NB4 (cell line): ENCODE results near the gene RAB41.
"Not testable (repeated sequence)": the region's sequence is repeated elsewhere in the genome, so short reads cannot be mapped to it uniquely, and the experiment has no call there.

ENCODE experiments used
- MYC ChIP-seq: IDR thresholded peaks from 2 replicates; pipeline ENCODE4 v1.6.1; 2011; ENCODE audit warnings: low read depth, low read length
- TF ChIP-seq, protein P1 (sequence below): IDR thresholded peaks from one replicate; pipeline ENCODE4 v1.5.1; 2012; ENCODE audit warnings: low read depth, low read length

DNA sequence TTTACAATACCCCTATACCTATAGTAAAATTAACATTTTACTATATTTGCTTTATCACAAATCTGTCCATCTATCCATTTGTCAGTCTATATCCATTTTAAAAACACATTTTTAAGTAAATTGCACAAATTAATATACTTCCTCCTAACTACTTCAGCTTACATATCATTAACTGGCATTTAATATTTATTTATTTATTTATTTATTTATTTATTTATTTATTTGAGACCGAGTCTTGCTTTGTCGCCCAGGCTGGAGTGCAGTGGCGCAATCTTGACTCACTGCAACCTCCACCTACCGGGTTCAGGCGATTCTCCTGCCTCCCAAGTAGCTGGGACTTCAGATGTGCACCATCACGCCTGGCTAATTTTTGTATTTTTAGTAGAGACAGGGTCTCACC is 41.7 kb downstream of the RAB41 start:
- TF ChIP-seq, protein P1, sequence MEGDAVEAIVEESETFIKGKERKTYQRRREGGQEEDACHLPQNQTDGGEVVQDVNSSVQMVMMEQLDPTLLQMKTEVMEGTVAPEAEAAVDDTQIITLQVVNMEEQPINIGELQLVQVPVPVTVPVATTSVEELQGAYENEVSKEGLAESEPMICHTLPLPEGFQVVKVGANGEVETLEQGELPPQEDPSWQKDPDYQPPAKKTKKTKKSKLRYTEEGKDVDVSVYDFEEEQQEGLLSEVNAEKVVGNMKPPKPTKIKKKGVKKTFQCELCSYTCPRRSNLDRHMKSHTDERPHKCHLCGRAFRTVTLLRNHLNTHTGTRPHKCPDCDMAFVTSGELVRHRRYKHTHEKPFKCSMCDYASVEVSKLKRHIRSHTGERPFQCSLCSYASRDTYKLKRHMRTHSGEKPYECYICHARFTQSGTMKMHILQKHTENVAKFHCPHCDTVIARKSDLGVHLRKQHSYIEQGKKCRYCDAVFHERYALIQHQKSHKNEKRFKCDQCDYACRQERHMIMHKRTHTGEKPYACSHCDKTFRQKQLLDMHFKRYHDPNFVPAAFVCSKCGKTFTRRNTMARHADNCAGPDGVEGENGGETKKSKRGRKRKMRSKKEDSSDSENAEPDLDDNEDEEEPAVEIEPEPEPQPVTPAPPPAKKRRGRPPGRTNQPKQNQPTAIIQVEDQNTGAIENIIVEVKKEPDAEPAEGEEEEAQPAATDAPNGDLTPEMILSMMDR = not testable (repeated sequence)
- not testable (repeated sequence) for TF ChIP-seq MYC
